GM15510 (cell line): ENCODE data around the gene ESR2.
A peak's percentile ranks its signal among the peaks of the same experiment; 100 is the strongest.

ENCODE experiments used
- POLR2A ChIP-seq: IDR thresholded peaks from 3 replicates; pipeline ENCODE4 v1.6.1; 2011; ENCODE audit warnings: borderline replicate concordance; ENCODE audit not compliant: insufficient read length; ENCODE audit errors: extremely low read depth

ESR2 gene

GRCh38 chr14:64293976-64294671 lies at the start of gene ESR2:
TSS of gene ESR2 (minus strand) at chr14:64294371. CDS start at chr14:64282985, 11,386 bp downstream.
- TF ChIP-seq POLR2A = no peak

GRCh38 chr14:64340560-64341196 lies 46.5 kb upstream of the ESR2 start:
- no peak for TF ChIP-seq POLR2A

- peak; percentile 80 for TF ChIP-seq POLR2A
Observed at GRCh38 chr14:64338616-64339316, 44.6 kb upstream of the ESR2 start.

GRCh38 chr14:64337888-64338615 lies 43.9 kb upstream of the ESR2 start:
- TF ChIP-seq POLR2A = peak; percentile 75

GRCh38 chr14:64329149-64329548 lies 35.0 kb upstream of the ESR2 start:
- TF ChIP-seq POLR2A = no peak

GRCh38 chr14:64326502-64326901 lies 32.3 kb upstream of the ESR2 start:
- no peak for TF ChIP-seq POLR2A

- TF ChIP-seq POLR2A = no peak
Observed at GRCh38 chr14:64324895-64325294, 30.7 kb upstream of the ESR2 start.

GRCh38 chr14:64324461-64324860 lies 30.3 kb upstream of the ESR2 start:
- TF ChIP-seq POLR2A = no peak

- TF ChIP-seq POLR2A = no peak
Observed at GRCh38 chr14:64303471-64303917, 9.3 kb upstream of the ESR2 start.

GRCh38 chr14:64298773-64299172 lies 4.6 kb upstream of the ESR2 start:
- TF ChIP-seq POLR2A = no peak

- TF ChIP-seq POLR2A = no peak
Observed at GRCh38 chr14:64296561-64296960, 2.4 kb upstream of the ESR2 start.

GRCh38 chr14:64294672-64295413 lies 672 bp upstream of the ESR2 start:
- TF ChIP-seq POLR2A = no peak

GRCh38 chr14:64292197-64292596 lies 2.0 kb downstream of the ESR2 start:
- no peak for TF ChIP-seq POLR2A

- no peak for TF ChIP-seq POLR2A
Observed at GRCh38 chr14:64289571-64289970, 4.6 kb downstream of the ESR2 start.

GRCh38 chr14:64281805-64282204 lies 12.4 kb downstream of the ESR2 start:
- no peak for TF ChIP-seq POLR2A
